Right lobe of liver (tissue), 4 donors: ENCODE results near the gene PACRG.

ENCODE experiments used
- CTCF ChIP-seq, 4 donors: fragments of 200-600 bp in 3 of 4; fragments of 450-650 bp in 1 of 4; IDR thresholded peaks; one replicate each; pipeline versions ENCODE4 v1.5.1 to v1.8.0; 2016 to 2022; ENCODE audit warnings: antibody characterized with exemption in 4 of 4, mild to moderate bottlenecking in 2 of 4
- POLR2A ChIP-seq: fragments of 450-650 bp; IDR thresholded peaks from one replicate; pipeline ENCODE4 v1.6.1; 2017; ENCODE audit warnings: antibody characterized with exemption, mild to moderate bottlenecking
- donor health status: DM: no; HTN: no; CAD: no.
- donor health status: DM: no; HTN: no; CAD: no.
- donor health status: DM: no; HTN: yes; CAD: no.

- TF ChIP-seq CTCF (IDR thresholded peaks at IDR 0.05) = no peak
- TF ChIP-seq POLR2A = no peak
Measured at GRCh38 chr6:162750776-162751175, 23.0 kb downstream of the PACRG start.
